Neural cell (in vitro differentiated cells): ENCODE measurements around the gene ANKRD55.

Source experiments
- EP300 ChIP-seq: fragments of 450-650 bp; conservative IDR thresholded peaks from 2 replicates; pipeline ENCODE4 v1.6.1; 2014; ENCODE audit warnings: antibody characterized with exemption, mild to moderate bottlenecking, moderate library complexity; ENCODE audit not compliant: poor library complexity, severe bottlenecking
- EZH2 ChIP-seq: fragments of 200-600, 300-800 bp; shearing (Covaris generic), sonication (generic); IDR thresholded peaks from 2 replicates; pipeline ENCODE4 v1.6.1; 2014; ENCODE audit warnings: antibody characterized with exemption, low read length, borderline replicate concordance, mild to moderate bottlenecking; ENCODE audit not compliant: insufficient read depth, poor library complexity, severe bottlenecking
- POLR2AphosphoS5 ChIP-seq: IDR thresholded peaks from 2 replicates; pipeline ENCODE4 v1.6.1; 2012
- REST ChIP-seq: IDR thresholded peaks from 2 replicates; pipeline ENCODE4 v1.6.1; 2012; ENCODE audit warnings: borderline replicate concordance
- SMC3 ChIP-seq: fragments of 450-650 bp; conservative IDR thresholded peaks from 2 replicates; pipeline ENCODE4 v1.6.1; 2014; ENCODE audit warnings: antibody characterized with exemption, mild to moderate bottlenecking, moderate library complexity; ENCODE audit not compliant: poor library complexity
- TAF1 ChIP-seq: IDR thresholded peaks from 2 replicates; pipeline ENCODE4 v1.6.1; 2012; ENCODE audit warnings: low read depth
- TF ChIP-seq, protein P1 (sequence below): fragments of 450-650 bp; IDR thresholded peaks from 2 replicates; pipeline ENCODE4 v1.5.1; 2014; ENCODE audit warnings: antibody characterized with exemption, mild to moderate bottlenecking, moderate library complexity; ENCODE audit not compliant: poor library complexity, severe bottlenecking

GRCh38 chr5:56233230-56233629, at the start of gene ANKRD55:
- peak; percentile 80 for TF ChIP-seq POLR2AphosphoS5
- TF ChIP-seq EZH2 = no peak
- TF ChIP-seq REST = no peak
- TF ChIP-seq, protein P1, sequence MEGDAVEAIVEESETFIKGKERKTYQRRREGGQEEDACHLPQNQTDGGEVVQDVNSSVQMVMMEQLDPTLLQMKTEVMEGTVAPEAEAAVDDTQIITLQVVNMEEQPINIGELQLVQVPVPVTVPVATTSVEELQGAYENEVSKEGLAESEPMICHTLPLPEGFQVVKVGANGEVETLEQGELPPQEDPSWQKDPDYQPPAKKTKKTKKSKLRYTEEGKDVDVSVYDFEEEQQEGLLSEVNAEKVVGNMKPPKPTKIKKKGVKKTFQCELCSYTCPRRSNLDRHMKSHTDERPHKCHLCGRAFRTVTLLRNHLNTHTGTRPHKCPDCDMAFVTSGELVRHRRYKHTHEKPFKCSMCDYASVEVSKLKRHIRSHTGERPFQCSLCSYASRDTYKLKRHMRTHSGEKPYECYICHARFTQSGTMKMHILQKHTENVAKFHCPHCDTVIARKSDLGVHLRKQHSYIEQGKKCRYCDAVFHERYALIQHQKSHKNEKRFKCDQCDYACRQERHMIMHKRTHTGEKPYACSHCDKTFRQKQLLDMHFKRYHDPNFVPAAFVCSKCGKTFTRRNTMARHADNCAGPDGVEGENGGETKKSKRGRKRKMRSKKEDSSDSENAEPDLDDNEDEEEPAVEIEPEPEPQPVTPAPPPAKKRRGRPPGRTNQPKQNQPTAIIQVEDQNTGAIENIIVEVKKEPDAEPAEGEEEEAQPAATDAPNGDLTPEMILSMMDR = no peak
- TF ChIP-seq EP300 = peak; percentile 69
- no peak for TF ChIP-seq SMC3
- TF ChIP-seq TAF1 = no peak
